VCaP (cell line): Measurements from ENCODE around the gene OR5AU1.
"Not testable (repeated sequence)": the region's sequence is repeated elsewhere in the genome, so short reads cannot be mapped to it uniquely, and the experiment has no call there.

Experiments used
- H3K27ac ChIP-seq: fragments of 450-650 bp; 2 replicates; pipeline ENCODE4 v1.5.1; 2017
- TF ChIP-seq, protein P1 (sequence below): fragments of 450-650 bp; conservative IDR thresholded peaks from 2 replicates; pipeline ENCODE4 v1.5.1; 2017; ENCODE audit warnings: mild to moderate bottlenecking, moderate library complexity

Gene OR5AU1

GRCh38 chr14:21168055-21168454, 12.2 kb upstream of the OR5AU1 start:
- TF ChIP-seq, protein P1, sequence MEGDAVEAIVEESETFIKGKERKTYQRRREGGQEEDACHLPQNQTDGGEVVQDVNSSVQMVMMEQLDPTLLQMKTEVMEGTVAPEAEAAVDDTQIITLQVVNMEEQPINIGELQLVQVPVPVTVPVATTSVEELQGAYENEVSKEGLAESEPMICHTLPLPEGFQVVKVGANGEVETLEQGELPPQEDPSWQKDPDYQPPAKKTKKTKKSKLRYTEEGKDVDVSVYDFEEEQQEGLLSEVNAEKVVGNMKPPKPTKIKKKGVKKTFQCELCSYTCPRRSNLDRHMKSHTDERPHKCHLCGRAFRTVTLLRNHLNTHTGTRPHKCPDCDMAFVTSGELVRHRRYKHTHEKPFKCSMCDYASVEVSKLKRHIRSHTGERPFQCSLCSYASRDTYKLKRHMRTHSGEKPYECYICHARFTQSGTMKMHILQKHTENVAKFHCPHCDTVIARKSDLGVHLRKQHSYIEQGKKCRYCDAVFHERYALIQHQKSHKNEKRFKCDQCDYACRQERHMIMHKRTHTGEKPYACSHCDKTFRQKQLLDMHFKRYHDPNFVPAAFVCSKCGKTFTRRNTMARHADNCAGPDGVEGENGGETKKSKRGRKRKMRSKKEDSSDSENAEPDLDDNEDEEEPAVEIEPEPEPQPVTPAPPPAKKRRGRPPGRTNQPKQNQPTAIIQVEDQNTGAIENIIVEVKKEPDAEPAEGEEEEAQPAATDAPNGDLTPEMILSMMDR, result no peak

GRCh38 chr14:21165670-21166069, 9.8 kb upstream of the OR5AU1 start:
- H3K27ac ChIP-seq, result not testable (repeated sequence)

More at GRCh38 chr14:21168055-21168454, 12.2 kb upstream of the OR5AU1 start:
- H3K27ac ChIP-seq, result no peak overlapping the region

DNA sequence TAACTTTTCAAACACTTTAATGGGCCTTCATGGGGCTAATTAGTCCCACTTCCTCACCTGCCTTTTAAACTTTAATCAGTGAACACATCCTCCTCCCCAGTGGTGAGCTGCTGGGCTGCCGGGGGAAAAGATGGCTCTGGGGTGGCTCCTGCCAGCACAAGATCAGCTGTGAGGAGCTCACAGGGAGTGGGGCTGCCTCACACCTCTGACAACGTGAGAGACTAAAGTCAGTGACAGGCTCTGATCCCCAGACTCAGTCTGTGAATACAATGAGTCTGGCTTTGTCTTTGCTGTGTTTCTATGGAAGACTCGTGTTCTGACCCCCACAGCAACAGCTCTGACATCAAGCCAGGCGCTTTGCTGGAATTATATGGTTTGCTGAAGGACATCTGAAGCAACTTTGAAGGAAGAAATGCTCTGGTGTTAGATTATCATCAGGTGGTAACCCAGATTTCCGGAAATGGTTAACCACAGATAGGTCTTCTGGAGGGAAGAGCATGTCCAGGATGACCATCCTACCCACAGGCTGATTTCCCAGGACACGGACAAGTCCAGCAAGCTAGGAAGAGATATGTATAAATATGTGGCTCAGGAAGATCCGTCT, 9.2 kb upstream of the OR5AU1 start:
- not testable (repeated sequence) for H3K27ac ChIP-seq

DNA sequence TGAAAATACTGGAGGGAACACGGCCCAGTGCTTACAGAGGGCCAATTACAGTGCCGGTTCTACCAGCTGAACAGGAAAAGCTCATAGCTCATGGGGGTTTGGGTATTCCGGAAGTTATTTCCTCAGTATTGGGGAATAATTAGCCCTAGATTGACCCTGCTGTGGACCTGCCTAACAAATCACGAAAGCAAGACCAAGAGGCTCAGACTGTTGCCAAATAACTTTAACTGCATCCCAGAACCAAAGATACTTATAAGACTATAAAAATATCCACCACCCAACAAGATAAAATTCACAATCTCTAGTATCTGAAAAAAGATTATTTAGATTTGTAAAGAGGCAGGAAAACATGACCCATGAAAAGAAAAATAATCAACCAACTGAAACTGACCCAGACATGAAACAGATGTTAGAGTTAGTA, 8.0 kb upstream of the OR5AU1 start:
- TF ChIP-seq, protein P1, result no peak
- H3K27ac ChIP-seq, result no peak overlapping the region

DNA sequence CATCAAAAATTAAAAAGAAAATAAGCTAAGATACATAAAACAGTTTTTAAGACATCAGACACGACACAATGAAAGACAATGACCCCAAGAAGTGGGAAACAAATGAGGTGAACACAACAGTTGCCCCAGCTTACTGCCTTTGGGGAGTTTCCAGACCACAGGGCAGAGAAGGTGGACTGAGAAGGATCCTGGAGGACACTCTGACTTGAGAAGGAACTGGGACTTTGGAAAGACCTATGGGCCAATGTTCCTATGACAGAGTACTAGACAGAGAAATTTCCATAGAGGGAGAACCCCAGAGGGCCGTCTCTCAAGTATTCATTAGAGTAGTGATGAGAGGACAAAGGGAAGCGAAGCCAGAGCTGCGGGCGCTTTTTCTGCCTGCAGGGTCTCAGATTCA, 6.2 kb upstream of the OR5AU1 start:
- TF ChIP-seq, protein P1, result no peak
- no peak overlapping the region for H3K27ac ChIP-seq

- TF ChIP-seq, protein P1, result no peak
- H3K27ac ChIP-seq, result no peak overlapping the region
Observed at GRCh38 chr14:21160061-21160610, 4.3 kb upstream of the OR5AU1 start.

- not testable (repeated sequence) for H3K27ac ChIP-seq
Observed at GRCh38 chr14:21158175-21158574, 2.3 kb upstream of the OR5AU1 start.

- H3K27ac ChIP-seq, result no peak overlapping the region
- TF ChIP-seq, protein P1, result no peak
Observed at GRCh38 chr14:21149641-21150367, 6.1 kb downstream of the OR5AU1 start.

DNA sequence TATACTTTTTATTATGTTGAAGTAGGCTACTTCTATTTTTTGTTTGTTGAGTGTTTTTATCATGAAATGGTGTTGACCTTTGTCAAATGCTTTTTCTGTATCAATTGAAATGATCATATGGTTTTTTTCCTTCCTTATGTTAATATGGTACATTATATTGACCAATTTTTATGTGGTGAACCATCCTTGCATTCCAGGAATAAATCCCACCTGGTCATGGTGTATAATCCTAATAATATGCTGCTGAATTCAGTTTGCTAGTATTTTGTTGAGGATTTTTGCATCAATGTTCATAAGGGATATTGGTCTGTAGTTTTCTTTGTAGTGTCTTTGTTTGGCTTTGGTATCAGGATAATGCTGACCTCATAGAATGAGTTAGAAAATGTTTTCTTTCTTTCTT, 10.4 kb downstream of the OR5AU1 start:
- TF ChIP-seq, protein P1, result no peak
- no peak overlapping the region for H3K27ac ChIP-seq
